Right hindlimb (tissue), 1 donor: ENCODE data around the gene LHB.
A peak's percentile ranks its signal among the peaks of the same experiment; 100 is the strongest.
"Not testable (repeated sequence)": the region's sequence is repeated elsewhere in the genome, so short reads cannot be mapped to it uniquely, and the experiment has no call there.

Source experiments
- DNase-seq: peaks from one replicate; pipeline ENCODE4 v3.0.0-alpha.2; 2018

LHB gene

DNA sequence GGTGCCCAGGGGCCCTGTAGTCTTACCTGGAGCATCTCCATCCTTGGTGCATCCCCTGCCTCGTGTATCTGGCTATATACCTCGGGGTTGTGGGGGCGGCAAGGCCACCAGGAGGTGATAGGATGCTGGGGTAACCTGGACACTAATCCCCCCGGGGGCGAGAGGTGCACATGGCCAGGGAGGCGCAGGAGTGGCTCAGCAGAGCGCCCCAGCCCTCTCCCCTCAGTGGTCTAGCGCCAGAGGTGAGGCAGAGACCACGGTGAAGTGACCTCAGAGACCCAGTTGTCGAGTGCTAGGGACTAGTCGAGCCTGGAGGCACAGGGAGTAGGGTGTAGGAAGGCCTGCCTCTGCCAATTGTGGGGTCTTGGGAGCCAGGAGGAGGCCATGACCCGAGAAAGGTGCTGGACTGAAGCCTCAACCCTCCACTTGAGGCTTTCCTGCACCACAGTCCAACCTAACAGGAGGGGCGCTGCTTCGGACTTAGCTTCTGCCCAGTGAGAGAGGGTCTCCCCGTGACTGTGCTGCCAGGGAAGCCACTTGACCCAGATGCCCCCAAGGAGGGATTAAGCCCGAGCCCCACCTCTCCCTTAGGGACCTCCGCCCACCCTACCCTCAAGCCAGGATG is at the start of gene LHB:
TSS of gene LHB (minus strand) at position 51 of the 625 bp plus-strand sequence. CDS start at position 41, 10 bp downstream.
- no peak for DNase-seq

DNA sequence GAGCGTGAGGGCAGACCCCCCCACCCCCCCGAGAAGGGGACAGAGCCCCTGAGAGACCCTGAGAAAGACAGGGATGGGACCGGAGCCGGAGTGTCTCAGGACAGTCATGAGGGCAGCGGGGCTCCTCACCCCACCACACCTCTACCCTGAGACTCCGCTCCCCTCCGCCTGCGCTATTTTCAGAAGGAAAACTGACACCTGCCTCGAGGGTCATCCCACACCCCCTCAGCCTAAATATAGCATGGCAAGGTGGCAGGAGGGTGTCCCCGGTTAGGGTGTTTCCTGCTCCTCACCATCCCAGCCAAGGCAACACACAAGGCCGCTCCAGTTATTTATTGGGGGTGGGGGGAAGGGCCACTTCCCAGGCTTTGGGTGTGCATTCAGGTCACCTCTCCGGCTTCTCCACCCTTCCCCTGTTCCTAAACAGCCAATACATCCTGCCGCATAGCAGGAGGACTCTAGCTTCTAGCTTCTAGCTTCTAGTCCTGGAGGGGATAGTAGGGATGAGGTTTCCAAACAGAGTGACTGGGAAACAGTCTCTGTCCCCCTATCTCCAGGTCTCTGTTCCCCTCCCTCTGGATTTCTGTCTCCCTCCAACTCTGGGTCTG is 49.1 kb upstream of the LHB start:
- DNase-seq, result no peak

DNA sequence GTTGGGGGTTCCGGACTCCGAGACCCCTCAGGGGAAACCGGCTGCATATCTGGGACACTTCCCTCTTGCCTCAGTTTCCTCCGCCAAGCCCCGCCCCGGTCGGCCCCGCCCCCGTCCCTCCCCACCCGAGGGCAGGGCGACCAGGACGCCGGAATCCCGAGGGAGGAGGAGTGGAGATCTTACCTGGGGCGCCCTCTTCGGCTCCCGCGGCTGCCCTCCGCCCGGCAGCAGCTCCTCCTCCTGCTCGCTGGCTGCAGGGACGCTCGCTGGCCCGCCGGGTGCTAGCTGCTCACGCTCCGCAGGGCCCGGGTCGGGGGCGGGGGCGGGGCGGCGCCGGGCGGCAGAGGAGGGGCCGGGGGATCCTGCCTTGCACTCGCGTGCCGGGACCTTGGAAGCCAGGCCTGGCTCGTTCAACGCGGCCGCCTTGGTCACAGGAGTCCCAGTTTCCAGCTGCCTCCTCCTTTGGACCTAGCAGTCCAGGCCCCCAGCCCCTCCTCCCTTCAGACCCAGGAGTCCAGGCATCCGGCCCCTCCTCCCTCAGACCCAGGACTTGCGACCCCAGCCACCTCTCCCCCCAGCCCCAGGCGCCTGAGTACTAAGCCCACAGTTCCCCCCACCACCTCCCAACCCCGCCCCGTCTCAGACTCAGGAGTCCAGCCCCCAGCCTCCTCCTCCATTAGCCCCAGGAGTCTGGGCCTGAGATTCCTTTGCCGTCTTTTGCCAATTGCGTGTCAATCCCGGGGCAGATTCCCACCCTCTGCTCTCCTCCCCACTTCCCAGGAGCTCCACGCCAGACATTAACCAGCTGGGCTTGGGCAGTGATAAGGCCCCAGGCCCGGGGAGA is 48.1 kb upstream of the LHB start, which contains the start of gene NTF4:
TSS of gene NTF4 (minus strand) at position 51 of the 844 bp plus-strand sequence. CDS start 2,821 bp downstream, outside the sequence.
- DNase-seq, result peak; percentile 53

DNA sequence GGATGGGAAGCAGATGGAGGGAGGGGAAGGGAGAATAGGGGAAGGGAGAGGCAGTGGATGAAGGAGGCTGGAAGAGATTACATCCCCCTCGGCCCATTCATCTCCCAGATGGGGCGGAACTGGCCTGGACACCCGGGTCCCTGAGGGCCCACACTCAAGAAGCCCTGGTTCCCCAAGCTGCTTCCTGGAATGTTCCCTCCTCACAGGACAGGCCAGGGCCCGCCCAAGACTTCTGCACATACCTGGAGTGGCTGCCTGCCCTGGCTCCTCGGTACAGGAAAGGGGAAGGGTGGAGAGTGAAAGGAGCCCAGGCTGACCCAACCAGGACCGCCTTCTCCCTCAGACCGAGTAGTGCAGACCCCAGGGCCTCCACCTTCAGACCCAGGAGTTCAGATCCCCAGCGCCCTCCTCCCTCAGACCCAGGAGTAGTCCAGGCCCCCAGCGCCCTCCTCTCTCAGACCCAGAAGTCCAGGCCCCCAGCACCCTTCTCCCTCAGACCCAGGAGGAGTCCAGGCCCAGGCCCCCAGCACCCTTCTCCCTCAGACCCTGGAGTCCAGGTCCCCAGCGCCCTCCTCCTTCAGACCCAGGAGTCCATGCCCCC is 47.2 kb upstream of the LHB start:
- DNase-seq, result no peak

GRCh38 chr19:49061445-49061844 is 44.6 kb upstream of the LHB start:
- no peak for DNase-seq

DNA sequence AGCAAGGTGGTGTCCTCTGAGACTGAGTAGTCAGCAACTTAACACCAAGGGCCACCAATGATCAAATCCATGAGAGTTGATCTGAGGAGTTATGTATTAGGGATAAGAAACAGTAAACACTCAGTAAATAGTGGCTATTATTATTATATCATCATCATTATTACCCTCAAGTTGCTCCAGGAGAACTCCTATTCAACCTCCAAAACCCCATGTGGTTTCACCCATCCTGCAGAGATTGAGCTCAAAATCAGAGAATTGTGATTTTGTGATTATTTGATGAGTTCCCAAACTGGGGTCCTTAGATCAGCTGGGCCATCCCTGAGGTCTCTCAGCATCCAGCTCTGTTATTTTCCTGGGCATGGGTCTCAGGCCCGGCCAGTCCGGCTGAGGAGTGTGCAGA is 44.1 kb upstream of the LHB start:
- DNase-seq, result no peak

DNA sequence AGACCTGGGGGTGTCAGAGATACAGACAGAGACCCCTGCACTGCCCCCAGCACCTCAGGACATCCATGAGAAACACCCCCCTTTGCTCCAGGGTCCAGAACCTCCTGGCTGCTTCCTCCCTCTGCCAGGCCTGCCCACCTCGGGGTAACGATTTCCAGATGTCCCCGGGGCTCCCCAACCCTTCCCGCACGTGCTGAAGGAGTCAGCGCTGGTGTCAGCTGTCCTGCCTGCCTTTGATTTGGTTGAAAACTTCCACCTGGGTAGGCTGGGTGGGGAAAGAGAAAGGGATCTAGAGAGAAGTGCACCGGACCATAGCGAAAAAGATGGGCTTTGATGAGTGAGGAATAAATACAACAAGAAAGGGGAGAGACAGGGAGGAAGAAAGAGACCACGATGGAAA is 42.2 kb upstream of the LHB start:
- no peak for DNase-seq

DNA sequence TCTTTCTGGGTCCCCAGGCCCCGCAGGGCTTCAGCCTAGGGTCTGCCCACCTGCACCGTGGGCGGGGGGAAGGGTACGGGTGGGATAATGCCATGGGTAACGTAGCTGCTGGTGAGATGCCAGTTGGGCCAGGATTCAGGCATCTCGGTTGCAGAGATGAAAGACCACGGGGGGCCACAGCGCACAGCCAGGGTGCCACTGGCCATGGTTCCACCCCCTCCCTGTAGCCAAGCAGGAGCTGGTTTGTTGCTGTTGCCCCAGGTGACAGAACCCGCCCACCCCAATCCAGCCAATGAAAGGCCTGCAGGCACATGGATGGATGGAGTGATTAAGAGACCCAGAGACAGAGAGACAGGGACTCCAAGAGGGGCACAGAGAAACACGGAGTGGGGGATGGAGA is 41.7 kb upstream of the LHB start:
- no peak for DNase-seq

- DNase-seq, result peak; percentile 59
Observed at GRCh38 chr19:49057636-49058234, 40.8 kb upstream of the LHB start, which contains the start of gene CGB7. TSS of gene CGB7 (minus strand) at chr19:49057749. CDS start at chr19:49055375, 2,374 bp downstream.

DNA sequence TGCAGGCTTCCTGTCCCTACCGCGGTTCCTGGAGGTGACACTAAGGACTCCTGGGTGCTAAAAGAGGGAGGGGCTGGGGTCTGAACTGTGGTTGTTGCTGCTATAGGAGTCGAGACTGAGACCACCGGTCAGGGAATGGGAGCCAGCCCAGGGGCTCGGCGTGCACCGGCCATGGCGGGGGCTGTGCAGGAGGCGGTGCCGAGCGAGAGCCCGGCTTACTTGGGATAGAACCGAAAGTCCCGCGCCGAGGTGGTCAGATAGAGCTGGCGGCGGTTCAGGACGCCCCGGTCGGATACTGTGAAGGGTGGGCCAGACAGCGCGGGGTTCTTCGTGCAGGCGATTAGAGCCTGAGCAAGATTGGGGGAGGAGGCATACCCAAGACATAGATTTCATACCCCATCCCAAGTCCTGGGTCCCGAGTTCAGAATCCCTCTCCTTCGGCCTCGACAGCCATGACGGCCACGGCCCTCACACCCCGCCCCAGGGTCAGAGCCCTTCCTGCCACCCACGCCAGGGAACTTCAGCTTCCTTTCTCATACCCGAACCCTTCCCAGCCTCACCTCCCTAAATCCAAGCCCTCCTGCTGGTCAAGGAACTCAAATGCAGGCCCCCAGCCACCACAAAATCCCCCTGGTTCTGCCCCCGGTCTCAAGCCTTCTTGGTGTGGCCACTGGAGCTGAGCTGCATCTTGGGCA is 40.2 kb upstream of the LHB start:
- not testable (repeated sequence) for DNase-seq

DNA sequence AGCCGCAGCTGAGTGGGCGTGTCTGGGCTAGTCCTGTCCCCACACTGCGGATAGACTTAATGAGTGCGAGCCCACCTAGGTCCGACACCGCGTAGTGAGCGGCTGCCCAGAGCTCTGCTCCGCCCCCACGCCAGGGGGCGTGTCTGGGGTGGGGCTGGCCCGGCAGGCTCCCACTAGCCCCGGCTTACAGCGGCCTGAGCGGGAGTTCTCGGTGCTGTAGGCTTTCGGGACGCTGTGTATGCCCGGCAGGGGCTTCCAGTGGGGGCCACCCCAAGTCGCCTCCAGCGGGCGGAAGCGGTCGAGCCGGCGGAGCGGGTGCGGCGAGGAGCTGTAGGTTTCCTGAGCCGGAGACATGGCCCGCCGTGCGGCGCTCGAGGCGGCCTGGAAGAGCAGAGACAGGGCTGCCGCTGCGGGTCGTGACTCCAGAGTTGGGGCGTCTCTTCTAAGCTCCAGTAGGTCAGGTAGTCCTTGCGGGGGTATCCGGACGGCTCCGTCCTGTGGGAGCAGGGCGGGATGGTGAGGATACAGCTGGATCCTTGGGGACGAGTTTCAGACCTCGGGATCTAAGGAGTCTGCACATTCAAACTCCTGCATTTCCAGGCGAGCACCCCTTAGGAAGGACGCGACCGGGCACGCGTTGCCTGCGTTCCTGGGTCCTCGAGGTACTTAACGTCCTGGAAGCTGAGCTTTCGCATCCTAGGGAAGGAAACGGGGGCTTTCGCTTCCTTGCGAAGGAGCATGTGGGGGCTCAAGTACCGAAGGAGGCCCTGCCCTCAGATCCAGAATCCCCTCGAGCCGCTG is 39.4 kb upstream of the LHB start:
- peak; percentile 60 for DNase-seq

GRCh38 chr19:49050376-49051033 is 33.6 kb upstream of the LHB start:
- not testable (repeated sequence) for DNase-seq

DNA sequence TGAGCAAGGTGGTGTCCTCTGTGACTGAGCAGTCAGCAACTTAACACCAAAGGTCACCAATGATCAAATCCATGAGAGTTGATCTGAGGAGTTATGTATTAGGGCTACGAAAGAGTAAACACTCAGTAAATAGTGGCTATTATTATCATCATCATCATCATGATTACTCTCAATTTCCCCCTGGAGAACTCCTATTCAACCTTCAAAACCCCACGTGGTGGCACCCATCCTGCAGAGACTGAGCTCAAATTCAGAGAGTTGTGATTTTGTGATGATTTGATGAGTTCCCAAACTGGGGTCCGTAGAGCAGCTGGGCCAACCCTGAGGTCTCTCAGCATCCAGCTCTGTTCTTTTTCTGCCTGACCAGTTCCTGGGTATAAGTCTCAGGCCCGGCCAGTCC is 32.9 kb upstream of the LHB start:
- DNase-seq, result not testable (repeated sequence)

- not testable (repeated sequence) for DNase-seq
Observed at GRCh38 chr19:49049011-49049410, 32.1 kb upstream of the LHB start, which contains the start of gene CGB8. TSS of gene CGB8 (minus strand) at chr19:49049111. CDS start at chr19:49048739, 372 bp downstream.

DNA sequence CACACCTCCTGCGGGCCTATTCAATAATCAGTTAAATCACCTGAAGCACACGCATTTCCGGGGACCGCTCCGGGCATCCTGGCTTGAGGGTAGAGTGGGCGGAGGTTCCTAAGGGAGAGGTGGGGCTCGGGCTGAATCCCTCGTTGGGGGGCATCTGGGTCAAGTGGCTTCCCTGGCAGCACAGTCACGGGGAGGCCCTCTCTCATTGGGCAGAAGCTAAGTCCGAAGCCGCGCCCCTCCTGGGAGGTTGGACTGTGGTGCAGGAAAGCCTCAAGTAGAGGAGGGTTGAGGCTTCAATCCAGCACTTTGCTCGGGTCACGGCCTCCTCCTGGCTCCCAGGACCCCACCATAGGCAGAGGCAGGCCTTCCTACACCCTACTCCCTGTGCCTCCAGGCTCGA is 26.7 kb upstream of the LHB start, which contains the start of gene CGB5:
TSS of gene CGB5 (plus strand) at position 301 of the 400 bp plus-strand sequence. CDS start 362 bp downstream, outside the sequence.
- DNase-seq, result not testable (repeated sequence)

- not testable (repeated sequence) for DNase-seq
Observed at GRCh38 chr19:49042666-49043065, 25.8 kb upstream of the LHB start.

DNA sequence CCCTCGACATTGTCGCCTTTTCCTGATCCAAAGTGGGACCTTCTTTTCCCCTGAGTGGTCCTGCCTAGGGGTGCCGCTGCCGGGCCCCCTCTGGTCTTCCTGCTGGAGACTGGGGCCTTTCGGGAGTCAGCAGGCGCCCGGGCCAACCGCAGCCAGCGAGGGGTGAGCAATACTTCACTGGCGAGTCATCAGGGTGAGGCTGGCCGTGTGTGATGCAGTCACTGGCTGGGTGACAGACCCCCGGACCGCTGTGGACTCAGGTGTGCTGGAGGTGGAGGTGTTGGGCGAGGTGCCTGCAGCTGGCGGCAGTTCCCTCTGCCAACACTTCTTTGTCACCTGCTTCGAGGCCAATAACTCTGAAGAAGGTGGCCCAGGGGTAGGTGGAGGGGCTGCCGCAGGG is 25.3 kb upstream of the LHB start:
- DNase-seq, result no peak

DNA sequence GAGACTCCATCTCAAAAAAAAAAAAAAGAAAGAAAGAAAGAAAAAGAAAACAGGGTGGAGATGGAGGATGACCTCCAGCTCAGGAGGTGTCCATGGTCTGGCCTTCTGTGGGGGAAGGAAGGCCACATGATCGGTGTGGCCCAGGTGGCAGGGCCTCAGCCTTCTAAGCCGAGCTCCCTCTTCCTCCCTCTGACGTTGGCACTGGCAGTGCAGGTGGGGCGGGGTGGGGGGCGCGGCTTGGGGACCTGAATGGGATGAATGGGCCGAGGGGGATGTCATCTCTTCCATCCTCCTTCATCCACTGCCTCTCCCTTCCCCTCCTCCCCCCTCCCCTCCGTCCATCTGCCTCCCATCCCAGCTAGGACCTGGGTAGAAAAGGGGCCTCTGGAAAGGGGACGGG is 22.8 kb upstream of the LHB start:
- not testable (repeated sequence) for DNase-seq

GRCh38 chr19:49038557-49039276 is 21.8 kb upstream of the LHB start:
- not testable (repeated sequence) for DNase-seq

- not testable (repeated sequence) for DNase-seq
Observed at GRCh38 chr19:49038111-49038510, 21.2 kb upstream of the LHB start.
